ENCODE measurements around the gene TENM4.

- no peak for TF ChIP-seq EP300 (IDR thresholded peaks at IDR 0.05; ENCODE audit: borderline replicate concordance)
- TF ChIP-seq, protein P1, sequence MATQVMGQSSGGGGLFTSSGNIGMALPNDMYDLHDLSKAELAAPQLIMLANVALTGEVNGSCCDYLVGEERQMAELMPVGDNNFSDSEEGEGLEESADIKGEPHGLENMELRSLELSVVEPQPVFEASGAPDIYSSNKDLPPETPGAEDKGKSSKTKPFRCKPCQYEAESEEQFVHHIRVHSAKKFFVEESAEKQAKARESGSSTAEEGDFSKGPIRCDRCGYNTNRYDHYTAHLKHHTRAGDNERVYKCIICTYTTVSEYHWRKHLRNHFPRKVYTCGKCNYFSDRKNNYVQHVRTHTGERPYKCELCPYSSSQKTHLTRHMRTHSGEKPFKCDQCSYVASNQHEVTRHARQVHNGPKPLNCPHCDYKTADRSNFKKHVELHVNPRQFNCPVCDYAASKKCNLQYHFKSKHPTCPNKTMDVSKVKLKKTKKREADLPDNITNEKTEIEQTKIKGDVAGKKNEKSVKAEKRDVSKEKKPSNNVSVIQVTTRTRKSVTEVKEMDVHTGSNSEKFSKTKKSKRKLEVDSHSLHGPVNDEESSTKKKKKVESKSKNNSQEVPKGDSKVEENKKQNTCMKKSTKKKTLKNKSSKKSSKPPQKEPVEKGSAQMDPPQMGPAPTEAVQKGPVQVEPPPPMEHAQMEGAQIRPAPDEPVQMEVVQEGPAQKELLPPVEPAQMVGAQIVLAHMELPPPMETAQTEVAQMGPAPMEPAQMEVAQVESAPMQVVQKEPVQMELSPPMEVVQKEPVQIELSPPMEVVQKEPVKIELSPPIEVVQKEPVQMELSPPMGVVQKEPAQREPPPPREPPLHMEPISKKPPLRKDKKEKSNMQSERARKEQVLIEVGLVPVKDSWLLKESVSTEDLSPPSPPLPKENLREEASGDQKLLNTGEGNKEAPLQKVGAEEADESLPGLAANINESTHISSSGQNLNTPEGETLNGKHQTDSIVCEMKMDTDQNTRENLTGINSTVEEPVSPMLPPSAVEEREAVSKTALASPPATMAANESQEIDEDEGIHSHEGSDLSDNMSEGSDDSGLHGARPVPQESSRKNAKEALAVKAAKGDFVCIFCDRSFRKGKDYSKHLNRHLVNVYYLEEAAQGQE (IDR thresholded peaks at IDR 0.05; ENCODE audit: low read depth): no peak
- TF ChIP-seq RAD21 (IDR thresholded peaks at IDR 0.05; ENCODE audit: low read depth): no peak
- TF ChIP-seq, protein P2, sequence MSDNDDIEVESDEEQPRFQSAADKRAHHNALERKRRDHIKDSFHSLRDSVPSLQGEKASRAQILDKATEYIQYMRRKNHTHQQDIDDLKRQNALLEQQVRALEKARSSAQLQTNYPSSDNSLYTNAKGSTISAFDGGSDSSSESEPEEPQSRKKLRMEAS (IDR thresholded peaks at IDR 0.05): no peak
- no peak for TF ChIP-seq TCF12 (IDR thresholded peaks at IDR 0.05; ENCODE audit: low read depth)
- no peak for TF ChIP-seq CEBPB (IDR thresholded peaks at IDR 0.05)
- no peak for TF ChIP-seq CREB1 (IDR thresholded peaks at IDR 0.05; ENCODE audit: low read depth)
- TF ChIP-seq EGR1 (IDR thresholded peaks at IDR 0.05): no peak
- TF ChIP-seq TAF1 (IDR thresholded peaks at IDR 0.05; ENCODE audit: low read depth): no peak
- no peak for TF ChIP-seq NFIC (IDR thresholded peaks at IDR 0.05)
- TF ChIP-seq YY1 (IDR thresholded peaks at IDR 0.05; ENCODE audit: low read depth): no peak
- TF ChIP-seq FOXM1 (IDR thresholded peaks at IDR 0.05; ENCODE audit: borderline replicate concordance, low read depth): no peak
- no peak for TF ChIP-seq TEAD4 (IDR thresholded peaks at IDR 0.05)
- TF ChIP-seq ZBTB7A (IDR thresholded peaks at IDR 0.05; ENCODE audit: low read depth): no peak
These were observed 776.2 kb downstream of the TENM4 start for GRCh38 chr11:78664636-78665035.

Measured in Ishikawa (cell line).